ENCODE results near the gene AKT3.

Gene AKT3

GRCh38 chr1:243742819-243743218 is 107.2 kb downstream of the AKT3 start:
- Histone ChIP-seq H3K4me3 (ENCODE audit: low read depth, low read length) (no peak overlapping the region), H3K4me1 (ENCODE audit: control insufficient read depth, insufficient read depth, low read length) (peaks cover 39% of the 10 kb centered on the region), H3K9ac (ENCODE audit: low read depth, low read length) (no peak overlapping the region), H3K9me3 (ENCODE audit: control insufficient read depth, insufficient read depth, low read length) (no peaks in the 10 kb centered on the region), H3K36me3 (ENCODE audit: control insufficient read depth, insufficient read depth, low read length) (no peaks in the 10 kb centered on the region), H3K27me3 (ENCODE audit: control insufficient read depth, insufficient read depth, low read length) (no peaks in the 10 kb centered on the region)

GRCh38 chr1:243740255-243740999 is 109.6 kb downstream of the AKT3 start:
- Histone ChIP-seq H3K4me3 (ENCODE audit: low read depth, low read length) (no peak overlapping the region), H3K9ac (ENCODE audit: low read depth, low read length) (no peak overlapping the region), H3K36me3 (ENCODE audit: control insufficient read depth, insufficient read depth, low read length) (no peaks in the 10 kb centered on the region), H3K9me3 (ENCODE audit: control insufficient read depth, insufficient read depth, low read length) (no peaks in the 10 kb centered on the region), H3K27me3 (ENCODE audit: control insufficient read depth, insufficient read depth, low read length) (no peaks in the 10 kb centered on the region), H3K4me1 (ENCODE audit: control insufficient read depth, insufficient read depth, low read length) (peaks cover 34% of the 10 kb centered on the region)

- Histone ChIP-seq H3K9me3 (ENCODE audit: control insufficient read depth, insufficient read depth, low read length) (no peaks in the 10 kb centered on the region), H3K9ac (ENCODE audit: low read depth, low read length) (no peak overlapping the region), H3K4me3 (ENCODE audit: low read depth, low read length) (no peak overlapping the region), H3K36me3 (ENCODE audit: control insufficient read depth, insufficient read depth, low read length) (no peaks in the 10 kb centered on the region), H3K27me3 (ENCODE audit: control insufficient read depth, insufficient read depth, low read length) (no peaks in the 10 kb centered on the region), H3K4me1 (ENCODE audit: control insufficient read depth, insufficient read depth, low read length) (peaks cover 34% of the 10 kb centered on the region)
These were observed 110.6 kb downstream of the AKT3 start for GRCh38 chr1:243739335-243740003.

- Histone ChIP-seq H3K4me1 (ENCODE audit: control insufficient read depth, insufficient read depth, low read length) (peaks cover 34% of the 10 kb centered on the region), H3K36me3 (ENCODE audit: control insufficient read depth, insufficient read depth, low read length) (no peaks in the 10 kb centered on the region), H3K27me3 (ENCODE audit: control insufficient read depth, insufficient read depth, low read length) (no peaks in the 10 kb centered on the region), H3K9me3 (ENCODE audit: control insufficient read depth, insufficient read depth, low read length) (no peaks in the 10 kb centered on the region), H3K4me3 (ENCODE audit: low read depth, low read length) (no peak overlapping the region), H3K9ac (ENCODE audit: low read depth, low read length) (no peak overlapping the region)
These were observed 112.0 kb downstream of the AKT3 start for GRCh38 chr1:243738020-243738419.

GRCh38 chr1:243735457-243735856 is 114.6 kb downstream of the AKT3 start:
- no peaks in the 10 kb centered on the region for H3K36me3 ChIP-seq (ENCODE audit: control insufficient read depth, insufficient read depth, low read length)
- peaks cover 33% of the 10 kb centered on the region for H3K4me1 ChIP-seq (ENCODE audit: control insufficient read depth, insufficient read depth, low read length)
- H3K9me3 ChIP-seq (ENCODE audit: control insufficient read depth, insufficient read depth, low read length) = no peaks in the 10 kb centered on the region

GRCh38 chr1:243734308-243734695 is 115.7 kb downstream of the AKT3 start:
- H3K4me3 ChIP-seq (ENCODE audit: low read depth, low read length) = no peak overlapping the region
- no peaks in the 10 kb centered on the region for H3K27me3 ChIP-seq (ENCODE audit: control insufficient read depth, insufficient read depth, low read length)
- H3K9me3 ChIP-seq (ENCODE audit: control insufficient read depth, insufficient read depth, low read length) = no peaks in the 10 kb centered on the region
- H3K9ac ChIP-seq (ENCODE audit: low read depth, low read length) = no peak overlapping the region
- H3K4me1 ChIP-seq (ENCODE audit: control insufficient read depth, insufficient read depth, low read length) = peaks cover 21% of the 10 kb centered on the region
- H3K36me3 ChIP-seq (ENCODE audit: control insufficient read depth, insufficient read depth, low read length) = no peaks in the 10 kb centered on the region

More at GRCh38 chr1:243735457-243735856, 114.6 kb downstream of the AKT3 start:
- Histone ChIP-seq H3K27me3 (ENCODE audit: control insufficient read depth, insufficient read depth, low read length) (no peaks in the 10 kb centered on the region), H3K4me3 (ENCODE audit: low read depth, low read length) (no peak overlapping the region), H3K9ac (ENCODE audit: low read depth, low read length) (no peak overlapping the region)

- Histone ChIP-seq H3K36me3 (ENCODE audit: control insufficient read depth, insufficient read depth, low read length) (no peaks in the 10 kb centered on the region), H3K4me1 (ENCODE audit: control insufficient read depth, insufficient read depth, low read length) (peaks cover 21% of the 10 kb centered on the region), H3K4me3 (ENCODE audit: low read depth, low read length) (no peak overlapping the region)
These were observed 116.3 kb downstream of the AKT3 start for GRCh38 chr1:243733670-243734307.

GRCh38 chr1:243732637-243733036 is 117.4 kb downstream of the AKT3 start:
- Histone ChIP-seq H3K4me1 (ENCODE audit: control insufficient read depth, insufficient read depth, low read length) (peaks cover 13% of the 10 kb centered on the region), H3K27me3 (ENCODE audit: control insufficient read depth, insufficient read depth, low read length) (no peaks in the 10 kb centered on the region), H3K4me3 (ENCODE audit: low read depth, low read length) (no peak overlapping the region), H3K9ac (ENCODE audit: low read depth, low read length) (no peak overlapping the region), H3K36me3 (ENCODE audit: control insufficient read depth, insufficient read depth, low read length) (no peaks in the 10 kb centered on the region), H3K9me3 (ENCODE audit: control insufficient read depth, insufficient read depth, low read length) (no peaks in the 10 kb centered on the region)

More at GRCh38 chr1:243733670-243734307, 116.3 kb downstream of the AKT3 start:
- H3K27me3 ChIP-seq (ENCODE audit: control insufficient read depth, insufficient read depth, low read length) = no peaks in the 10 kb centered on the region
- H3K9me3 ChIP-seq (ENCODE audit: control insufficient read depth, insufficient read depth, low read length) = no peaks in the 10 kb centered on the region
- H3K9ac ChIP-seq (ENCODE audit: low read depth, low read length) = no peak overlapping the region

GRCh38 chr1:243731974-243732625 is 117.9 kb downstream of the AKT3 start:
- Histone ChIP-seq H3K9me3 (ENCODE audit: control insufficient read depth, insufficient read depth, low read length) (no peaks in the 10 kb centered on the region), H3K9ac (ENCODE audit: low read depth, low read length) (no peak overlapping the region), H3K36me3 (ENCODE audit: control insufficient read depth, insufficient read depth, low read length) (no peaks in the 10 kb centered on the region), H3K4me3 (ENCODE audit: low read depth, low read length) (no peak overlapping the region), H3K4me1 (ENCODE audit: control insufficient read depth, insufficient read depth, low read length) (peaks cover 13% of the 10 kb centered on the region), H3K27me3 (ENCODE audit: control insufficient read depth, insufficient read depth, low read length) (no peaks in the 10 kb centered on the region)

- Histone ChIP-seq H3K36me3 (ENCODE audit: control insufficient read depth, insufficient read depth, low read length) (no peaks in the 10 kb centered on the region), H3K4me3 (ENCODE audit: low read depth, low read length) (no peak overlapping the region), H3K4me1 (ENCODE audit: control insufficient read depth, insufficient read depth, low read length) (peaks cover 9% of the 10 kb centered on the region), H3K9ac (ENCODE audit: low read depth, low read length) (no peak overlapping the region), H3K9me3 (ENCODE audit: control insufficient read depth, insufficient read depth, low read length) (no peaks in the 10 kb centered on the region), H3K27me3 (ENCODE audit: control insufficient read depth, insufficient read depth, low read length) (no peaks in the 10 kb centered on the region)
These were observed 118.6 kb downstream of the AKT3 start for GRCh38 chr1:243731301-243731891.

- Histone ChIP-seq H3K4me3 (ENCODE audit: low read depth, low read length) (no peak overlapping the region), H3K9ac (ENCODE audit: low read depth, low read length) (no peak overlapping the region)
These were observed 119.4 kb downstream of the AKT3 start for GRCh38 chr1:243730487-243731150.

More at GRCh38 chr1:243730487-243731150, 119.4 kb downstream of the AKT3 start:
- Histone ChIP-seq H3K4me1 (ENCODE audit: control insufficient read depth, insufficient read depth, low read length) (peaks cover 6% of the 10 kb centered on the region), H3K36me3 (ENCODE audit: control insufficient read depth, insufficient read depth, low read length) (no peaks in the 10 kb centered on the region), H3K27me3 (ENCODE audit: control insufficient read depth, insufficient read depth, low read length) (no peaks in the 10 kb centered on the region), H3K9me3 (ENCODE audit: control insufficient read depth, insufficient read depth, low read length) (no peaks in the 10 kb centered on the region)
